H1 (cell line): ENCODE results near the gene CCL23. TPM values are rescaled to one million over a fixed set of nuclear protein-coding genes. Genes with fewer than 3 reads are reported as not detected.

Experiments
- CTCF ChIA-PET: fragments of 300-600 bp; sonication (Branson Sonifier 250); formaldehyde crosslinking; loops from one replicate; lab custom pipeline; 2021; ENCODE audit not compliant: partially characterized antibody; lab: Charles Lee
- POLR2A ChIA-PET: fragments of 300-600 bp; sonication (Branson Sonifier 250); formaldehyde crosslinking; loops from one replicate; lab custom pipeline; 2021; ENCODE audit warnings: inconsistent platforms; ENCODE audit not compliant: partially characterized antibody; lab: Charles Lee
- DNase-seq, 2 experiments: peaks; one replicate each; pipeline versions ENCODE4 v3.0.0 to v3.0.0-alpha.2; 2010 to 2022; ENCODE audit warnings: low spot score in 2 of 2, low read depth in 1 of 2, mixed read lengths in 1 of 2
- FAIRE-seq: peaks from 2 replicates; lab custom pipeline; 2011; peaks lifted over from hg19 to GRCh38; lab: Jason Lieb, UNC
- H2AFZ ChIP-seq: 2 replicates; pipeline ENCODE4 v1.8.1; 2012; ENCODE audit warnings: low read length, inconsistent platforms
- H2AK5ac ChIP-seq: 2 replicates; pipeline ENCODE4 v1.6.1; 2013; ENCODE audit warnings: low read depth, low read length
- H2BK120ac ChIP-seq: replicated peaks from 2 replicates; pipeline ENCODE3; 2013; ENCODE audit warnings: low read depth, low read length, inconsistent platforms
- H2BK12ac ChIP-seq: 2 replicates; pipeline ENCODE4 v1.6.1; 2013; ENCODE audit warnings: low read depth, low read length
- H2BK15ac ChIP-seq: 2 replicates; pipeline ENCODE4 v1.6.1; 2013; ENCODE audit warnings: low read length
- H2BK20ac ChIP-seq: 2 replicates; pipeline ENCODE4 v1.6.1; 2013; ENCODE audit warnings: low read length
- H2BK5ac ChIP-seq: 2 replicates; pipeline ENCODE4 v1.6.1; 2013; ENCODE audit warnings: low read depth, low read length
- H3K14ac ChIP-seq: 2 replicates; pipeline ENCODE4 v1.6.1; 2013; ENCODE audit warnings: inconsistent platforms; ENCODE audit not compliant: insufficient read length
- H3K18ac ChIP-seq: 2 replicates; pipeline ENCODE4 v1.6.1; 2013; ENCODE audit warnings: low read length; ENCODE audit errors: extremely low read depth
- H3K23ac ChIP-seq: 2 replicates; pipeline ENCODE4 v1.6.1; 2013; ENCODE audit warnings: inconsistent platforms; ENCODE audit not compliant: insufficient read length
- H3K23me2 ChIP-seq: 2 replicates; pipeline ENCODE4 v1.6.1; 2013; ENCODE audit warnings: low read depth, low read length
- H3K27ac ChIP-seq: 2 replicates; pipeline ENCODE4 v1.6.1; 2011; ENCODE audit warnings: low read depth, low read length, inconsistent platforms
- H3K27me3 ChIP-seq, 4 experiments: replicated peaks in 1 of 4; 1 replicate in 1 of 4; 2 replicates in 3 of 4; pipeline versions ENCODE4 v1.6.1 to v1.8.1; 2011 to 2013; ENCODE audit warnings: low read length in 3 of 4, mild to moderate bottlenecking in 3 of 4, inconsistent platforms in 2 of 4, mixed read lengths in 2 of 4, moderate library complexity in 1 of 4; ENCODE audit not compliant: control insufficient read depth in 3 of 4, insufficient read depth in 3 of 4; ENCODE audit errors: extremely low read depth in 1 of 4
- H3K36me3 ChIP-seq, 4 experiments: 2 replicates each; pipeline versions ENCODE4 v1.6.1 to v1.8.1; 2011 to 2013; ENCODE audit warnings: mild to moderate bottlenecking in 4 of 4, low read length in 3 of 4, moderate library complexity in 2 of 4, control low read depth in 1 of 4, inconsistent platforms in 1 of 4; ENCODE audit not compliant: insufficient read depth in 4 of 4, control insufficient read depth in 2 of 4
- H3K4ac ChIP-seq: replicated peaks from 2 replicates; pipeline ENCODE3; 2013; ENCODE audit warnings: low read length, low read depth, mixed read lengths, inconsistent platforms; ENCODE audit not compliant: insufficient read length
- H3K4me1 ChIP-seq, 4 experiments: replicated peaks in 1 of 4; 1 replicate in 1 of 4; 2 replicates in 3 of 4; pipeline versions ENCODE4 v1.6.1 to v1.8.1; 2011 to 2013; ENCODE audit warnings: low read length in 3 of 4, inconsistent platforms in 2 of 4, mixed read lengths in 1 of 4; ENCODE audit not compliant: insufficient read depth in 4 of 4, control insufficient read depth in 3 of 4
- H3K4me2 ChIP-seq, 2 experiments: 2 replicates each; pipeline versions ENCODE4 v1.6.1 to v1.8.1; 2011 to 2013; ENCODE audit warnings: low read depth in 2 of 2, low read length in 2 of 2, control low read depth in 1 of 2, inconsistent platforms in 1 of 2, mild to moderate bottlenecking in 1 of 2; ENCODE audit not compliant: insufficient read depth in 1 of 2
- H3K4me3 ChIP-seq, 4 experiments: fragments of 200-600, 300-600 bp in 1 of 4; sonication (generic), shearing (Covaris generic), sonication (Bioruptor Twin) in 1 of 4; 2 replicates each; pipeline versions ENCODE4 v1.5.1 to v1.8.1; 2011 to 2016; ENCODE audit warnings: low read length in 4 of 4, low read depth in 3 of 4, control low read depth in 2 of 4, inconsistent platforms in 2 of 4, mild to moderate bottlenecking in 2 of 4, mixed read lengths in 1 of 4, moderate library complexity in 1 of 4; ENCODE audit not compliant: insufficient read depth in 2 of 4; ENCODE audit errors: extremely low read depth in 1 of 4
- H3K56ac ChIP-seq: replicated peaks from 2 replicates; pipeline ENCODE3; 2013; ENCODE audit warnings: low read depth, mild to moderate bottlenecking, mixed read lengths, low read length, inconsistent platforms; ENCODE audit not compliant: insufficient read length
- H3K79me1 ChIP-seq: 2 replicates; pipeline ENCODE4 v1.6.1; 2013; ENCODE audit warnings: low read depth, low read length, control low read depth
- H3K79me2 ChIP-seq, 2 experiments: 2 replicates each; pipeline versions ENCODE4 v1.6.1 to v1.8.1; 2012 to 2013; ENCODE audit warnings: low read length in 2 of 2, mild to moderate bottlenecking in 2 of 2, inconsistent platforms in 1 of 2; ENCODE audit not compliant: insufficient read depth in 2 of 2, control insufficient read depth in 1 of 2
- H3K9ac ChIP-seq, 4 experiments: replicated peaks in 1 of 4; 1 replicate in 1 of 4; 2 replicates in 3 of 4; pipeline versions ENCODE4 v1.6.1 to v1.8.1; 2011 to 2013; ENCODE audit warnings: low read depth in 3 of 4, low read length in 3 of 4, control low read depth in 2 of 4, mild to moderate bottlenecking in 2 of 4, moderate library complexity in 2 of 4, inconsistent platforms in 1 of 4; ENCODE audit errors: extremely low read depth in 1 of 4
- H3K9me3 ChIP-seq, 2 experiments: 2 replicates each; pipeline versions ENCODE4 v1.6.1 to v1.8.1; 2012 to 2013; ENCODE audit warnings: mild to moderate bottlenecking in 2 of 2, moderate library complexity in 2 of 2, control low read depth in 1 of 2, inconsistent platforms in 1 of 2, low read depth in 1 of 2, low read length in 1 of 2, mixed read lengths in 1 of 2; ENCODE audit not compliant: insufficient read depth in 2 of 2
- H4K20me1 ChIP-seq, 2 experiments: replicated peaks in 1 of 2; 2 replicates each; pipeline versions ENCODE3 to v1.8.1; 2011 to 2013; ENCODE audit warnings: inconsistent platforms in 2 of 2, low read length in 2 of 2, mild to moderate bottlenecking in 1 of 2; ENCODE audit not compliant: insufficient read depth in 2 of 2, control insufficient read depth in 1 of 2
- H4K5ac ChIP-seq: 2 replicates; pipeline ENCODE4 v1.6.1; 2013; ENCODE audit warnings: low read length, low read depth, mixed read lengths, inconsistent platforms; ENCODE audit not compliant: insufficient read length
- H4K8ac ChIP-seq: 2 replicates; pipeline ENCODE4 v1.8.0; 2013; ENCODE audit warnings: mild to moderate bottlenecking, moderate library complexity, low read length, inconsistent platforms; ENCODE audit not compliant: insufficient read depth; ENCODE audit errors: extremely low read depth
- H4K91ac ChIP-seq: replicated peaks from 2 replicates; pipeline ENCODE3; 2013; ENCODE audit warnings: low read length, mixed read lengths, inconsistent platforms; ENCODE audit not compliant: insufficient read length
- JUND ChIP-seq: IDR thresholded peaks from 2 replicates; pipeline ENCODE4 v1.6.1; 2011; ENCODE audit warnings: mild to moderate bottlenecking, improper control_type of control experiment, low read length
- RAD21 ChIP-seq, 2 experiments: IDR thresholded peaks in 1 of 2; conservative IDR thresholded peaks in 1 of 2; 2 replicates each; pipeline ENCODE4 v1.6.1; 2011; ENCODE audit warnings: low read depth in 2 of 2, low read length in 2 of 2, improper control_type of control experiment in 1 of 2, inconsistent platforms in 1 of 2, mild to moderate bottlenecking in 1 of 2, moderate library complexity in 1 of 2
- WGBS, 2 experiments: shearing (Covaris generic) in 1 of 2; methylation state at CpG; one replicate each; pipeline versions ENCODE4 v1.1.6 to v1.1.7; 2013 to 2015; ENCODE audit warnings: low lambda C conversion rate in 2 of 2, mixed read lengths in 2 of 2, inconsistent platforms in 1 of 2, low coverage in 1 of 2, missing lambda C conversion rate in 1 of 2; ENCODE audit not compliant: insufficient replicate concordance in 2 of 2, insufficient coverage in 1 of 2, insufficient read length in 1 of 2; ENCODE audit errors: extremely low coverage in 1 of 2, missing lambda C conversion rate in 1 of 2; 5-methylcytosine and 5-hydroxymethylcytosine counted together
- polyA plus RNA-seq, 7 experiments: library from polyadenylated mRNA; depleted of rRNA in 3 of 7; stranded (reverse) in 5 of 7; unstranded in 2 of 7; fragments of >200 nt in 5 of 7; fragments of 200-250 nt in 2 of 7; gene quantifications; 1 replicate in 5 of 7; 2 replicates in 1 of 7; 4 replicates in 1 of 7; pipeline versions ENCODE4 v1.2.1 to v1.2.3, GENCODE V29; 2011 to 2013; ENCODE audit warnings: missing spikeins in 2 of 7, mixed read lengths in 2 of 7
- total RNA-seq: library from RNA; stranded (reverse); fragmentation: NEBNext Ultra II Directional; extraction: Animal tissue kit (Norgen Biotek cat#: 25700); gene quantifications from 2 replicates; pipeline ENCODE4 v1.2.1, GENCODE V29; 2021

CCL23 gene
- total and polyA plus RNA-seq, 2 of the 8 experiments (the other 6 are each of a cell fraction or from before 2014, with no cell fraction given), result not detected

GRCh38 chr17:36027761-36028160, 10.0 kb upstream of the CCL23 start:
- no peak for DNase-seq
- no peaks in the 10 kb centered on the region for H3K79me1 ChIP-seq
- no peak overlapping the region for H3K9ac ChIP-seq
- no peak for FAIRE-seq
- H3K18ac ChIP-seq, result no peak overlapping the region
- no peak overlapping the region for H2BK120ac ChIP-seq
- no peak overlapping the region for H2BK5ac ChIP-seq
- WGBS, 2 experiments, result 84% methylated on average over 4 of the region's 4 CpGs; no CpG with 5 or more reads in 1 of the 2 experiments
- no peak overlapping the region for H3K4me3 ChIP-seq
- no peak overlapping the region for H3K56ac ChIP-seq
- H2AK5ac ChIP-seq, result no peak overlapping the region
- H4K8ac ChIP-seq, result no peak overlapping the region
- H2AFZ ChIP-seq, result no peak overlapping the region
- ChIA-PET POLR2A (no interaction called here), CTCF (interaction anchor here (0.5 to 2.0 kb wide), 4 partner anchors 9 to 1240 kb away, joined by 3 to 4 read pairs (median 3); partner anchors contain the start of gene CCL23)
- H3K79me2 ChIP-seq, result no peaks in the 10 kb centered on the region
- H2BK15ac ChIP-seq, result no peak overlapping the region
- H4K5ac ChIP-seq, result no peak overlapping the region
- H4K91ac ChIP-seq, result no peak overlapping the region
- 0 out of 7 replicates have a peak, but pooled peaks cover 0 to 2% (median under 1%) of the 10 kb centered on the region in 4 experiments for H3K27me3 ChIP-seq
- H3K23ac ChIP-seq, result no peak overlapping the region
- no peak overlapping the region for H3K14ac ChIP-seq
- no peaks in the 10 kb centered on the region for H3K4me1 ChIP-seq
- H3K23me2 ChIP-seq, result peaks cover 3% of the 10 kb centered on the region; the same call in 1 of the 2 replicates
- H3K9me3 ChIP-seq, result peaks cover 0 to 3% of the 10 kb centered on the region in 2 experiments; a peak in 1 of 4 replicates
- H2BK12ac ChIP-seq, result no peak overlapping the region
- H4K20me1 ChIP-seq, result no peaks in the 10 kb centered on the region
- TF ChIP-seq JUND (no peak), RAD21 (IDR thresholded peaks at IDR 0.05 in 1 of 2, conservative IDR thresholded peaks at IDR 0.05 in 1 of 2; ENCODE audit: low read depth in 2 of 2, low read length in 2 of 2) (no peak)
- no peak overlapping the region for H3K4me2 ChIP-seq
- no peak overlapping the region for H3K27ac ChIP-seq
- H3K36me3 ChIP-seq, result no peaks in the 10 kb centered on the region
- H3K4ac ChIP-seq, result no peak overlapping the region
- H2BK20ac ChIP-seq, result no peak overlapping the region
